ENCODE measurements around the gene TMEM38B.

The TMEM38B gene

DNA sequence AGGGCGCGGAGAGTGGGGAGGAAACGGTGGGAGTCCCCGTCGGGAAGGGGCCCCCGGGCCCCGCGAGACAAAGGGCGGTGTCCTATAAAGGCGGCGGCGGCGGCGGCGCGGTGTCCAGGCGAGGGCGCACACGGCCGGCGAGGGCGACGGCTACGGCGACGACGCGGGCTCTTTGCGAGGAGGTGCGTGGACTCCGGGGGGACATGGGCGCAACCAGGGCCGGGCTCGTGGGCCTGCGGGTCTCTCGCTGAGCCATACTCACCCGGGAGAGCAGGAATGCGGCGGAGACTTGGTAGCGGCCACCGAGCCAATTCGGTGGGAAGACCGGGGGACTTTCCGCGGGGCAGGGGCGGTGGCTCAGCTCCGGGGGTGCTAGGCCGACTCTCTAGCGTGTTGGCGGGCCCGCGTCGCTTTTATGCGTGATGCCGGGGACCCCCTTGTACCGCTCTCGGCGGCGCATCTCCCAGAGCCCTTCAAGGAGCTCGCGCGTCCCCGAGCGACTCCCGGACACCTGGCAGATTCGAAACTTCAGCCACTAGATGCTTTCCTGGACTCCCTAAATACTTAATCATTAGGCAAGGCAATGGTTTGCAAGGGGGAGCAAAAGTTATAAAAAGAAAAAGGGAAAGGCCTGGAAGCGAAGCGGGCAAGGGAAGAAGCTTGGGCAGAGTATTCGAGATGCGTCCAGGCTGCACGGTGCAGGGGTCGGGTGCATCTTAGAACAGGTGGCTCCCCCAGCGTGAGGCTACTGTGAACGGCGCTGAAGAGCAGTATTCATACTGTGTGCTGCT is 38.0 kb upstream of the TMEM38B start:
- H3K9me3 ChIP-seq (ENCODE audit: control insufficient read depth, low read length) = no peaks in the 10 kb centered on the region
- peak overlapping the region; percentile 89 for H3K4me2 ChIP-seq (ENCODE audit: low read length)
- no peaks in the 10 kb centered on the region for H3K36me3 ChIP-seq (ENCODE audit: control insufficient read depth, insufficient read depth, low read length)
- H3K27ac ChIP-seq = no peak overlapping the region
- TF ChIP-seq, protein P1, sequence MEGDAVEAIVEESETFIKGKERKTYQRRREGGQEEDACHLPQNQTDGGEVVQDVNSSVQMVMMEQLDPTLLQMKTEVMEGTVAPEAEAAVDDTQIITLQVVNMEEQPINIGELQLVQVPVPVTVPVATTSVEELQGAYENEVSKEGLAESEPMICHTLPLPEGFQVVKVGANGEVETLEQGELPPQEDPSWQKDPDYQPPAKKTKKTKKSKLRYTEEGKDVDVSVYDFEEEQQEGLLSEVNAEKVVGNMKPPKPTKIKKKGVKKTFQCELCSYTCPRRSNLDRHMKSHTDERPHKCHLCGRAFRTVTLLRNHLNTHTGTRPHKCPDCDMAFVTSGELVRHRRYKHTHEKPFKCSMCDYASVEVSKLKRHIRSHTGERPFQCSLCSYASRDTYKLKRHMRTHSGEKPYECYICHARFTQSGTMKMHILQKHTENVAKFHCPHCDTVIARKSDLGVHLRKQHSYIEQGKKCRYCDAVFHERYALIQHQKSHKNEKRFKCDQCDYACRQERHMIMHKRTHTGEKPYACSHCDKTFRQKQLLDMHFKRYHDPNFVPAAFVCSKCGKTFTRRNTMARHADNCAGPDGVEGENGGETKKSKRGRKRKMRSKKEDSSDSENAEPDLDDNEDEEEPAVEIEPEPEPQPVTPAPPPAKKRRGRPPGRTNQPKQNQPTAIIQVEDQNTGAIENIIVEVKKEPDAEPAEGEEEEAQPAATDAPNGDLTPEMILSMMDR (IDR thresholded peaks at IDR 0.05) = peak; percentile 15
- no peaks in the 10 kb centered on the region for H3K4me1 ChIP-seq
- H3K9ac ChIP-seq = no peak overlapping the region
- peak overlapping the region; percentile 58 for H3K4me3 ChIP-seq (ENCODE audit: low read depth, low read length)
- H2AFZ ChIP-seq = peak overlapping the region; percentile 73
- no peaks in the 10 kb centered on the region for H3K79me2 ChIP-seq
- H3K27me3 ChIP-seq (ENCODE audit: control insufficient read depth, insufficient read depth, low read length) = no peaks in the 10 kb centered on the region

DNA sequence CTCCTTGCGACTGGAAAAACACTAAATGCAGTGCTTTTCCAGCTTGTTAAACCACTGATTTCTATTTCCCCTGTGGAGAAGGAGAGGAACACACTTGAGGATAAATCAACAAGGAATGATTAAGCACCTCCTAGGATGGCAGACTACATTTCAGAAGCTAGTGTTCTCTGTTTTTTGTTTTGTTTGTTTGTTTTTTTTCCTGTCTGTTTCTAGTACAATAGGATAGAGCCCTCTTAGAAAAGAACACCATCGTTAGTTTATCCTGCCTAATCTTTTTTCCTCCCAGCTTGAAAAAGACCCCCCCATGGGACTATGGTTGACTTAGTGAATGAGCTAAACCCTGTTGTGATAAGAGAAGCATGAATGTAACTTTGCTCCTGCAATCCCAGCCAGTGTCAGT is 36.0 kb upstream of the TMEM38B start:
- TF ChIP-seq, protein P1 (IDR thresholded peaks at IDR 0.05) = no peak
- H3K9me3 ChIP-seq (ENCODE audit: control insufficient read depth, low read length) = no peaks in the 10 kb centered on the region
- H3K4me1 ChIP-seq = no peaks in the 10 kb centered on the region
- H3K79me2 ChIP-seq = no peaks in the 10 kb centered on the region
- no peak overlapping the region for H2AFZ ChIP-seq
- H3K9ac ChIP-seq = no peak overlapping the region
- H3K27me3 ChIP-seq (ENCODE audit: control insufficient read depth, insufficient read depth, low read length) = no peaks in the 10 kb centered on the region
- no peak overlapping the region for H3K4me2 ChIP-seq (ENCODE audit: low read length)
- H3K27ac ChIP-seq = no peak overlapping the region
- H3K36me3 ChIP-seq (ENCODE audit: control insufficient read depth, insufficient read depth, low read length) = no peaks in the 10 kb centered on the region
- no peak overlapping the region for H3K4me3 ChIP-seq (ENCODE audit: low read depth, low read length)

DNA sequence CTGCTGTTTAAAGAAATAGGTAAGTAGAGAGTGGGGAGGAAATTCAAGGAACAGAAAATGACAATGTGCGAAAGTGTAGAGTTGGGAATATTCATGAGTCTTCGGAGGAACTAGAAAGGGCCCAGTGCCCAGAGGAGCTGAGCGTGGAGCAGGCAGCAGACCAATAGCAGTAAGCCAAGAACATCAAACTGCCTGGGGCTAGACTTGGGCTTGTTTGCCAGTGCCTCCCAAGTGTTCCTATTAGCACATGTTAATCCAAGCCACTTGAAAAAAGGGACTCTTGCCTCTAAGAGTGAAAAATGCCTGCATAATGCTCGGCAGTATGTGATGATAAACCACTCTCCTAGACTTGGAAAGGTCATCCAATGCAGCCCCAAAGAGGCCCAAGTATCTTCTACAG is 33.3 kb upstream of the TMEM38B start:
- Histone ChIP-seq H3K27ac (no peak overlapping the region), H3K4me1 (no peaks in the 10 kb centered on the region), H3K9ac (no peak overlapping the region), H3K4me2 (ENCODE audit: low read length) (no peak overlapping the region), H2AFZ (no peak overlapping the region), H3K79me2 (no peaks in the 10 kb centered on the region), H3K9me3 (ENCODE audit: control insufficient read depth, low read length) (no peaks in the 10 kb centered on the region), H3K4me3 (ENCODE audit: low read depth, low read length) (no peak overlapping the region), H3K36me3 (ENCODE audit: control insufficient read depth, insufficient read depth, low read length) (no peaks in the 10 kb centered on the region), H3K27me3 (ENCODE audit: control insufficient read depth, insufficient read depth, low read length) (no peaks in the 10 kb centered on the region)
- TF ChIP-seq, protein P1 (IDR thresholded peaks at IDR 0.05) = no peak

DNA sequence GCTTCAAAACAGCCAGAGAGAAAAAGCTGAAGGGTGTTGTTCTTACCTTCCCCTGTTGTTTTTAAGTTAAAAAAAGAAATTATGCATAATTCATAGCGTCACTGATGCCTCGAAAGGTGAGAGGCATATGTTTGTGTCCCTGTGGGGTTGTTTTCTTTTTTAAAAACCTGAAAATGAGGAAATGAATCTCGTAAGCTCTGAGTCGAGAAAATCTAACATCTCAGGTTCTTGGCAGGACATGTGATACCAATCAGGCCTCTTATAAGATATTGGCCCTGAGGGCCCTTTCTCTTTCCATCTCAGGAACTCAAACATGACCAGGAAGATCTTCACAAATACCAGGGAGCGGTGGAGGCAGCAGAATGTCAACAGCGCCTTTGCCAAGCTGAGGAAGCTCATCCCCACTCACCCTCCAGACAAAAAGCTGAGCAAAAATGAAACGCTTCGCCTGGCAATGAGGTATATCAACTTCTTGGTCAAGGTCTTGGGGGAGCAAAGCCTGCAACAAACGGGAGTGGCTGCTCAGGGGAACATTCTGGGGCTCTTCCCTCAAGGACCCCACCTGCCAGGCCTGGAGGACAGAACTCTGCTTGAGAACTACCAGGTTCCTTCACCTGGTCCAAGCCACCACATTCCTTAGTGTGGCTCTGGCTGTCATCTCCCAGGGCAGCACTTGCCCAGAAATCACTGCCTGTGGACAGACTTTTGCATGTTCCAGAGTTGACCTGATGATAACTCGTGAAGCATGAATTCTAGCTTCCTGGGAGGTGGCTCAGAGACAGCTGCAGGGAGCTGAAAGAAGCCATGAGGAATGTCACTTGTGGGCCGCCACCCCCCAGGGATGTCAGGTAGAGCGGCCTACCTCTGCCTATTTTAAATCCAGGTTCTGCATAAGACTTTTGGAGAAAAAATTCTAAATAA is 31.9 kb upstream of the TMEM38B start, which contains the start of gene TAL2:
TAL2 (plus strand) TSS at position 274 of the 921 bp plus-strand sequence; CDS start at position 314, 40 bp downstream.
- Histone ChIP-seq H3K4me2 (ENCODE audit: low read length) (no peak within 1 kb of the TSS), H2AFZ (no peak within 1 kb of the TSS), H3K9ac (no peak within 1 kb of the TSS), H3K4me3 (ENCODE audit: low read depth, low read length) (no peak within 1 kb of the TSS), H3K36me3 (ENCODE audit: control insufficient read depth, insufficient read depth, low read length) (no peaks in the 10 kb centered on the region), H3K27ac (no peak within 1 kb of the TSS), H3K4me1 (no peaks in the 10 kb centered on the region), H3K27me3 (ENCODE audit: control insufficient read depth, insufficient read depth, low read length) (no peaks in the 10 kb centered on the region), H3K9me3 (ENCODE audit: control insufficient read depth, low read length) (no peaks in the 10 kb centered on the region), H3K79me2 (no peaks in the 10 kb centered on the region)
- TF ChIP-seq, protein P1 (IDR thresholded peaks at IDR 0.05) = no peak

All from parathyroid adenoma (tissue), 2 donors.